Spleen (tissue), 13 donors: ENCODE measurements around the gene USP8. TPM values are rescaled to one million over a fixed set of nuclear protein-coding genes. Genes with fewer than 3 reads are reported as not detected.
"Not testable (repeated sequence)": the region's sequence is repeated elsewhere in the genome, so short reads cannot be mapped to it uniquely, and the experiment has no call there.

ENCODE experiments used
- DNase-seq: peaks from one replicate; pipeline ENCODE4 v3.0.0-alpha.2; 2020
- H3K27ac ChIP-seq, 8 donors: fragments of 200-600 bp; sonication (generic) in 7 of 8; 1 replicate in 4 of 8; 2 replicates in 4 of 8; pipeline versions ENCODE4 v1.5.0 to v1.8.0; 2016 to 2021; ENCODE audit warnings: inconsistent platforms in 4 of 8, mild to moderate bottlenecking in 4 of 8, moderate library complexity in 1 of 8
- H3K27me3 ChIP-seq, 7 donors: fragments of 200-600 bp; sonication (generic) in 6 of 7; replicated peaks in 1 of 7; 1 replicate in 4 of 7; 2 replicates in 3 of 7; pipeline versions ENCODE4 v1.5.0 to v1.8.0; 2016 to 2021; ENCODE audit warnings: inconsistent platforms in 3 of 7, mild to moderate bottlenecking in 1 of 7
- H3K36me3 ChIP-seq, 6 donors: fragments of 200-600 bp; sonication (generic) in 5 of 6; 1 replicate in 4 of 6; 2 replicates in 2 of 6; pipeline versions ENCODE4 v1.5.0 to v1.8.0; 2016 to 2021; ENCODE audit warnings: inconsistent platforms in 2 of 6
- H3K4me1 ChIP-seq, 6 donors: fragments of 200-600 bp; sonication (generic) in 5 of 6; 1 replicate in 3 of 6; 2 replicates in 3 of 6; pipeline versions ENCODE4 v1.5.0 to v1.8.0; 2016 to 2021; ENCODE audit warnings: inconsistent platforms in 3 of 6
- H3K4me3 ChIP-seq, 8 donors: fragments of 200-600 bp; sonication (generic) in 7 of 8; 1 replicate in 4 of 8; 2 replicates in 4 of 8; pipeline versions ENCODE4 v1.5.0 to v1.8.0; 2016 to 2021; ENCODE audit warnings: inconsistent platforms in 4 of 8, mild to moderate bottlenecking in 4 of 8, moderate library complexity in 2 of 8
- H3K9me3 ChIP-seq, 8 donors: fragments of 200-600 bp; sonication (generic) in 7 of 8; 1 replicate in 4 of 8; 2 replicates in 4 of 8; pipeline versions ENCODE4 v1.5.0 to v1.8.0; 2016 to 2021; ENCODE audit warnings: inconsistent platforms in 4 of 8
- CTCF ChIP-seq, 11 experiments: fragments of 200-600 bp in 7 of 11; fragments of 450-650 bp in 4 of 11; sonication (generic) in 4 of 11; IDR thresholded peaks in 8 of 11; conservative IDR thresholded peaks in 3 of 11; 1 replicate in 7 of 11; 2 replicates in 4 of 11; pipeline versions ENCODE4 v1.4.0 to v1.8.0; 2016 to 2021; ENCODE audit warnings: antibody characterized with exemption in 11 of 11, inconsistent platforms in 4 of 11, mild to moderate bottlenecking in 1 of 11
- POLR2A ChIP-seq, 3 donors: fragments of 450-650 bp; IDR thresholded peaks; one replicate each; pipeline ENCODE4 v1.5.1; 2017; ENCODE audit warnings: antibody characterized with exemption in 3 of 3, mild to moderate bottlenecking in 1 of 3
- POLR2AphosphoS5 ChIP-seq, 3 donors: sonication (generic); formaldehyde crosslinking; IDR thresholded peaks; one replicate each; pipeline ENCODE4 v1.5.1; 2017; ENCODE audit warnings: antibody characterized with exemption in 3 of 3
- WGBS, 5 donors: extraction: QIAGEN DNeasy Blood & Tissue Kit in 3 of 5; methylation state at CpG; one replicate each; pipeline versions ENCODE4 v1.1.5 to v1.1.7; 2013 to 2018; 5-methylcytosine and 5-hydroxymethylcytosine counted together
- intact Hi-C: fragments of 100-400 bp; cut with DNase I; formaldehyde crosslinking; loops from one replicate; pipeline ENCODE4 v1.15.0; 2023; ENCODE audit warnings: low total_unique reads
- long read RNA-seq, 2 donors: transcript quantifications; one replicate each; lab custom pipeline, GENCODE V29; 2026
- polyA plus RNA-seq, 3 donors: library from polyadenylated mRNA; stranded (reverse); fragments of 200-250 nt; gene quantifications; one replicate each; pipeline ENCODE4 v1.2.1, GENCODE V29; 2013
- total RNA-seq, 7 donors: library from RNA; depleted of rRNA in 3 of 7; stranded (reverse); fragments of >200 nt in 3 of 7; fragmentation: NEBNext Ultra II Directional in 4 of 7; extraction: Animal tissue kit (Norgen Biotek cat#: 25700) in 4 of 7; gene quantifications; one replicate each; pipeline versions ENCODE4 v1.1.0 to v1.2.1, GENCODE V29; 2016 to 2021
- donor health status: healthy with polysubstance abuse.
- donor health status: DM: no; HTN: no; CAD: no; lungs with moderate emphysema.
- donor health status: DM: no; HTN: no; CAD: no.
- donor health status: Bipolar disorder and iron deficiency.
- donor health status: healthy.
- donor health status: DM: no; HTN: no; CAD: no.
- donor health status: DM: yes; HTN: yes; CAD: no.

Gene USP8
- total RNA-seq: 10 to 100 TPM; 70.3 to 95.6 (median 78.0) TPM
- 10 to 100 TPM; 13.4 to 24.5 (median 18.3) TPM for polyA plus RNA-seq
- long read RNA-seq, donor 1, partial matches to known transcripts: 0 of 2 reads
- long read RNA-seq, donor 1, other reads (novel, unspliced or antisense): 0 of 2 reads
- long read RNA-seq, donor 2: 0 reads

GRCh38 chr15:50424066-50424890 lies at the start of gene USP8:
Gene USP8 (plus strand): TSS chr15:50424405. CDS start chr15:50439074, 14,669 bp downstream.
- peak; percentile 99 for DNase-seq
- Histone ChIP-seq H3K4me1 (peaks cover 13 to 55% (median 46%) of the 10 kb centered on the region in 6 donors), H3K27ac (peak within 1 kb of the TSS; percentile 86 to 98 (median 94)), H3K27me3 (no peaks in the 10 kb centered on the region), H3K9me3 (no peaks in the 10 kb centered on the region), H3K36me3 (peaks cover 0 to 25% (median 0%) of the 10 kb centered on the region in 6 donors), H3K4me3 (peak within 1 kb of the TSS; percentile 68 to 93 (median 80))
- TF ChIP-seq POLR2AphosphoS5 (IDR thresholded peaks at IDR 0.05) (peak; percentile 98 to 99 (median 99)), CTCF (IDR thresholded peaks at IDR 0.05 in 8 of 11, conservative IDR thresholded peaks at IDR 0.05 in 3 of 11) (no peak), POLR2A (IDR thresholded peaks at IDR 0.05) (peak; percentile 80 to 85 (median 82))
- intact Hi-C loops: loop anchor here (10.0 kb wide), 1 partner anchor 69 kb away; the partner anchor contains the start of gene GABPB1
- WGBS, 5 donors: 0% methylated on average over 24 to 55 of the region's 55 CpGs

GRCh38 chr15:50377867-50378751 lies 46.1 kb upstream of the USP8 start:
- H3K36me3 ChIP-seq: no peaks in the 10 kb centered on the region
- no peaks in the 10 kb centered on the region for H3K27me3 ChIP-seq
- TF ChIP-seq CTCF (IDR thresholded peaks at IDR 0.05 in 8 of 11, conservative IDR thresholded peaks at IDR 0.05 in 3 of 11) (no peak), POLR2A (IDR thresholded peaks at IDR 0.05) (no peak), POLR2AphosphoS5 (IDR thresholded peaks at IDR 0.05) (no peak)
- H3K9me3 ChIP-seq: no peaks in the 10 kb centered on the region
- DNase-seq: no peak
- H3K27ac ChIP-seq: no peak overlapping the region
- 51 to 72% (median 55%) methylated on average over 3 of the region's 3 CpGs for WGBS, 5 donors
- intact Hi-C loops: no loop called here
- H3K4me3 ChIP-seq: no peak overlapping the region
- peaks cover 0 to 9% (median 0%) of the 10 kb centered on the region in 6 donors for H3K4me1 ChIP-seq

GRCh38 chr15:50378776-50379175 lies 45.4 kb upstream of the USP8 start:
- Histone ChIP-seq H3K4me1 (peaks cover 0 to 9% (median 0%) of the 10 kb centered on the region in 6 donors), H3K27me3 (no peaks in the 10 kb centered on the region), H3K9me3 (no peaks in the 10 kb centered on the region), H3K4me3 (no peak overlapping the region), H3K36me3 (no peaks in the 10 kb centered on the region), H3K27ac (no peak overlapping the region)
- no peak for DNase-seq
- intact Hi-C loops: no loop called here
- WGBS, 5 donors: 93 to 100% (median 96%) methylated on average over 1 of the region's 1 CpG
- TF ChIP-seq POLR2A (IDR thresholded peaks at IDR 0.05) (no peak), CTCF (IDR thresholded peaks at IDR 0.05 in 8 of 11, conservative IDR thresholded peaks at IDR 0.05 in 3 of 11) (no peak), POLR2AphosphoS5 (IDR thresholded peaks at IDR 0.05) (no peak)

GRCh38 chr15:50379413-50379812 lies 44.8 kb upstream of the USP8 start:
- DNase-seq, H3K9me3 ChIP-seq, H3K27ac ChIP-seq, H3K27me3 ChIP-seq, intact Hi-C loops, H3K4me1 ChIP-seq, H3K4me3 ChIP-seq, H3K36me3 ChIP-seq: not testable (repeated sequence)
- 91 to 97% (median 94%) methylated on average over 7 of the region's 7 CpGs for WGBS, 5 donors
